Right ventricle myocardium inferior (tissue), 1 donor: ENCODE results near the gene CCDC178. TPM values are rescaled to one million over a fixed set of nuclear protein-coding genes. Genes with fewer than 3 reads are reported as not detected.

Experiments used
- ATAC-seq: fragments of 200-7000 bp; cut with Tn5 transposase; one replicate; pipeline ENCODE4 v1.9.1; 2020; ENCODE audit warnings: mild to moderate bottlenecking, moderate library complexity
- DNase-seq: peaks from one replicate; pipeline ENCODE4 v3.0.0; 2021; ENCODE audit errors: missing footprints
- intact Hi-C: fragments of 100-400 bp; cut with DNase I; formaldehyde crosslinking; loops from one replicate; pipeline ENCODE4 v1.11.0; 2022
- total RNA-seq: library from RNA; stranded (reverse); fragmentation: NEBNext Ultra II Directional; extraction: Animal tissue kit (Norgen Biotek cat#: 25700); gene quantifications from one replicate; pipeline ENCODE4 v1.2.1, GENCODE V29; 2021
- donor health status: DM: no; HTN: yes; CAD: no; lungs with severe emphysema.

Gene CCDC178
- total RNA-seq, 1 donor from 2014 or later, result 0.27 TPM

GRCh38 chr18:32907648-32908423, 532.7 kb downstream of the CCDC178 start:
- ATAC-seq (no peak), DNase-seq (no peak)
- intact Hi-C loops, result no loop called here

GRCh38 chr18:32907311-32907585, 533.3 kb downstream of the CCDC178 start:
- intact Hi-C loops, result no loop called here
- no peak for DNase-seq
- no peak for ATAC-seq

- no peak for ATAC-seq
- intact Hi-C loops, result no loop called here
- no peak for DNase-seq
Measured at GRCh38 chr18:32906506-32907310, 533.8 kb downstream of the CCDC178 start.

DNA sequence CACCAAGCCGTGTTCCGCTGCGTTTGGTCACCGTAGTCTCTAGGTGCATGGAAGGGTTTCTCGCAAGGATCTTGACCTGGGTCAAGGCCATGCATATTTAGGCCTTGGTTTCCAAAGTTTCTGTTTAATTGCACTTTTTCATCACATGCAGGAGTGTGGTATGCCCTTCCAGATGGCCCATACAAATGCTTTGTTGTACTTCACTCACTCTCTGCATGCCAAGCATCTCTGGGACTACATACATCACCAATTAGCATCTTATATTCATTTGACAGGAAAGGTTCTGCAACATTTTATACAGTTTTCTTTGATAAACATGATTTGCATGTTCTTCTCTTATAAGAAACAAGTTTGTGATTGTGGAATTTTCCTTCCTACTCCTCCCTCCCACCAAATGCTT, 534.9 kb downstream of the CCDC178 start:
- no peak for DNase-seq
- ATAC-seq, result no peak
- intact Hi-C loops, result no loop called here

DNA sequence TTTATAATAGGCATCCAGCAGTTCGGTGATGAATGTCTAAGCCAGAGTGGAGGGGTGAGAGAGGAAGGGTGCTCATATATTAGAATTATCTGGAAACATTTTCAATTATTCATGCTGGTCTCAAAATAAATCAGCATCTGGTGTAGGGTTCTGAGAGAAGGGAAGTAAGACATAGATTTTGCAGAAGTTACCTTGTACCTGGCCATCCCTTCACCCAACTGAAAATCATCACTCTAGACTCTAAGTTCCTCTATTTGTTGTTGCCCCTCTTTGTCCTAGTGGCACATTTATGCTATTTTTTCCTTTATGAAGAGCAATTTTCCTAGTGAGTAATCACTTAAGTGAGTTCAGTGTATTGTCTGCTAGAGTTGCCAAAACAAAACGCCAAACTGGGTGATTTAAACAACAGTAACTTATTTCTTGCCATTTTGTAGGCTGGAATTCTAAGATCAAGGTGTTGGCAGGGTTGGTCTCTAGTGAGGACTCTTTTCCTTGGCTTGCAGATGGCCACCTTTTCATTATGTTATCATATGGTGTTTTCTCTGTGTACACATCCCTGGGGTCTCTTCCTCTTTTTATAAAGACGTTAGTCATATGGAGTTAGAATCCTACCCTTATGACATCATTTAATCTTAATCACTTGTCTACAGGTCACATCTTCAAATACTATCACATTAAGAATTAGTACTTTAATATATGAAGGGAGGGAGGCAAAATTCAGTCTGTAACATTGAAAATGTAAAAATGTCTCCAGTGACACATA, 537.8 kb downstream of the CCDC178 start:
- no peak for DNase-seq
- ATAC-seq, result no peak
- intact Hi-C loops, result no loop called here

DNA sequence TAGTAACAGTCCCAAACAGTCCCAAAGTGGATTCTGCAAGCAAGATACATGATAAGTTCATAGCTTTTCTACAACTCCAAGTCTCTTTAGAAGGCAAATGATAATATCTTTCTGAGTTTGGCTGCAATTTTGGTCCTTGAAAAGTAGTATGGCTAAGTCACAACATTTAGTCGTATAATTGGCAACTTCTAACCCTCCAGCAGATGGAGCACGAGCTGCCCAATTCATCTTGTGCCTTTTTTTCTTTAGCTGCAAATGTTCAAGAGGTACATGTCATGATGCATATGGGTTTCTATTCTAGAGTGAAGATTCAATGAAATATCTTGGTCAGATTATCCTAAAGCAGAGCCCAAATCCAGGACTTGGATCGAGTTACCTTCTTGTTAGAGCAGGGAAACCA, 540.7 kb downstream of the CCDC178 start:
- intact Hi-C loops, result no loop called here
- no peak for DNase-seq
- ATAC-seq, result no peak

- intact Hi-C loops, result no loop called here
- DNase-seq (no peak), ATAC-seq (no peak)
Measured at GRCh38 chr18:32896776-32897547, 543.6 kb downstream of the CCDC178 start.

DNA sequence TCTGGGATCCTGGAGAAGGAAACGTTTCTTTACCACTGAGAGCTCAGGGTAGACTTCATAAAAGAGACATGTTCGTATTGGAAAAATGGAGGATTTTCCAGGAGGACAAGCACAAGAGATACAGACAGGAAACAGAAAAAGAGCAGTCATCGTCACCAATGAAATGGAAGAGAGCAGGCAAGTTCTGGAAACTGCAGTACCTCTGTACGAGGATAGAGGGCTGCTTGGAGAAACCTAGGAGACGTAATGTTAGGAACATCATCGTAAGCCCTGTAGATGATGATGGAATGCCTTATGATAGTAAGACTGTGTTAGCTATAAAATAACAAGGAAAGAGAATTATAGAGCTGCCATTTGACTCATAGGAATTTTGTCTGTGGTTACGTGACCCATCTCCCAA, 546.6 kb downstream of the CCDC178 start:
- intact Hi-C loops, result no loop called here
- DNase-seq, result no peak
- no peak for ATAC-seq

DNA sequence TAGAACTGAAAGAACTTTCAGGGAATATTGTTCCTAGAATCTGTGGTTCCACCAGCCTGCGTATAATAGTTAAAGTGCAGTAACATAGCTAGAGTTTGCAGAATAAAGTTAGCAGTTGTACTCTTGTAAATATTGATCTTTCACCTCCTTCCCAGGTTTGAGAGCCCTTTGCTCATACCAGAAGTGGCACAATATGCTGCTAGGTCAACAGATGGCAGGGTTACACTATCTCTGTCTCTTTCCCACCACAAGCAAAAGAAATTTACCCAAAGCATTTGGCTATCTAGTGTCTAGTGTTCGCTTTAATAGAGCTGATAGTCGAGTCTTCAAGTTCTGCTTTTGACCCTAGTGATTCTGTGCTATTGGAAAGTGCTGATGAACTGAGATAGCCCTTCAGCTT, 548.7 kb downstream of the CCDC178 start:
- no peak for DNase-seq
- no peak for ATAC-seq
- intact Hi-C loops, result no loop called here

GRCh38 chr18:32891130-32891529, 549.4 kb downstream of the CCDC178 start:
- intact Hi-C loops, result no loop called here
- ATAC-seq, result no peak
- no peak for DNase-seq

- intact Hi-C loops, result no loop called here
Measured at GRCh38 chr18:32889615-32890593, 550.6 kb downstream of the CCDC178 start.

GRCh38 chr18:32888306-32888705, 552.2 kb downstream of the CCDC178 start:
- ATAC-seq (no peak), DNase-seq (no peak)
- intact Hi-C loops, result no loop called here

More at GRCh38 chr18:32889615-32890593, 550.6 kb downstream of the CCDC178 start:
- no peak for ATAC-seq
- DNase-seq, result no peak

Other genes starting within 250 kb of the CCDC178 start
- gene ASXL3, start 137.5 kb upstream of the CCDC178 start, total RNA-seq, result 3.2 TPM